HG03159 (cell line): Measurements from ENCODE around the gene INSC.
A peak's percentile ranks its signal among the peaks of the same experiment; 100 is the strongest.

Experiments used
- ATAC-seq: cut with Tn5 transposase; IDR thresholded peaks from one replicate; pipeline ENCODE4 v1.9.1; 2021; ENCODE audit warnings: mild to moderate bottlenecking, moderate library complexity; ENCODE audit not compliant: unreplicated experiment

The INSC gene

DNA sequence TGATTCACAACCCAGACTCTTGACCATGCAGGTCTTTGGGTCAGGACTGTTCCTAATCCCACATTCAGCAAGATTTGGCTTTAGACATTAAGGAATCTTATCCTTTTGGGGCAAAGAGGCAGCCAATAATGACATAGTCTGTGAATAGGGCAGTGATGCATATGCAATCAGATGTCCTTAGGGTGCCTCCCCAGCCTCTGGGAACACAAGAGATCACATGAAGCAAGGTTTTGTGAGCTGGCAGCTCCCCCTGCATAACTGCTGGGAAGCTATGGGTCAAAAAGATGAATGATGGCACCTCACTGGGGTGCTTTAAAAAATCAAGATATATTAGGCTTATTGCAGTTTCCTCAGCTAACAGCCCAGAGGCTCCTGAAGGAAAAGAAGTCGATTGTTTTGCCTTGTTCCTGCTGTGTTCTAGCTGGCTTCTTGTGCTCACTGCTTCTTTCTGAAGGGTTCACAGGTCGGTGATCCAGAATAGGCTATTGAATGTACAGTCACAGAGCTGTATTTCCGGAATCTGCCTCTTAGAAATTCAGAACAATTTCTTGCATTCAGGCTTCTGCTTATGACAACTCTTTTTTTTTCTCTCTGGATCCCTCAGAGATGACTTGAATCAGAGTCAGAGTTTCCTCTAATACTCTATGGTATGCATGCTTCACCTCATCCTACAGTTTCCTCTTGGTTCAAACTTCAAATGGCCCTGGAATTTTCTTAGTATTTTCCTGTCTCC, 31.7 kb downstream of the INSC start:
- ATAC-seq = no peak

DNA sequence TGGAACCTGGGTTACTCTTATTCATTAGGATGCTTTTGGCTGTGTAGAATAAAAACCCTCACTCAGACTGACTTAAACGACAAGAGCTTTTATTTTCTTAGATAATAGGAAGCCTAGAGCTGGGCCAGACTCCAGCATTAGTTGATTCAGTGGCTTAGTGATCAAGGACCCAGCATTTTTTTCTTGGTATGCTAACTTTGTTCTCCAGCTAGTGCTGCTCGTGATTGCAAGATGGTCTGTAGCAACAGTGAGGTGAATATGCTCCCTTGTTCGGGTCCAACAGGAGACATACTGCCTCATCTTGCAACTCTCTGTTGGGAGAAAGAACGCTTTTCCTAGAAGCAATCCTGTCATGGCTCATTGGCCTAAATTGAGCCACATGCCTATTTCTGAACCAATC, 33.4 kb downstream of the INSC start:
- ATAC-seq = no peak

- ATAC-seq = no peak
Observed at GRCh38 chr11:15149050-15149449, 34.3 kb downstream of the INSC start.

- no peak for ATAC-seq
Observed at GRCh38 chr11:15150507-15150906, 35.8 kb downstream of the INSC start.

- ATAC-seq = no peak
Observed at GRCh38 chr11:15153231-15153630, 38.5 kb downstream of the INSC start.

DNA sequence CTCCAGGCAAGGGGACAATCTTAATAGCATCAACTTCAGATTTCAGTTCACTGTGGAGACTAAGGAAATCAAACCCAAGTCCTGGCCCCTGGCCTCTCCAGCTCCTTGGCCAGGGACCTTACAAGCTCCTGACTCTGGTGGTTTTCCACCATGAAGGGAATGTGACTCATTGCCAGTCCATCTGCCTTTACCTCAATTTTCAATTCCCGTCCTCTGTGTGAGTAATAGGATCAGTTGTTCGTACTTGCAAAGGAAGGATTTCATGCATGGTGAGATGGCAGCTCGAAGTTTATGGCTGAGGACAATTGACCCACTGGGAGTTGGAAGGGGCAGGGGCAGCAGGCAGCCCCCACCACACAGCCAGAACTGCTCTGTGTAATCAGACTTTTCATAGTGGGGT, 42.5 kb downstream of the INSC start:
- ATAC-seq = no peak

DNA sequence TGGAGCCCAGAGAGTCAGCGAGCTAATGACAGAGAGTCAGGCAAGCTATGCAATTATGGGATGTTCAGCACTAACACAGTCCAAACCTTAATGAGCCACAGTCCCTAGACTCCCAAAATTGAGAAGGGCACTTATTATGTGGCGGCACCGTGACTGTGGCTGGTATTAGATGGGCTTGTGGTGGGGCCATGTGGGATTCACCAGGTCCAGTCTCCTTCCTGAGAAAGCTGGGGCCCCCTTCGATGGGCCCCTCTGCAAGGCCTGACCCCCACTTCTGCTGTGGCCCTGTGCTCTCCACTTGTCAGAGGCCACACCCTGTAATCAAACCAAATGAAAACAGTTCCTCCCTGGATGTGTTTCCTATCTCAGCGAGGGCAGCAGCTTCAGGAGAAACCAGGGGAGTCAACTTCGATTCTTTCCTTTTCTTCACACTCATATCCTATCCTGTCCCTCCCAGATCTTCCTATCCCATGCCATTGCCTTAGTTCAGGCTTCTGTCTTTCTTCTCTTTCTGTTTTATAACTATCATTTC, 42.9 kb downstream of the INSC start:
- no peak for ATAC-seq

GRCh38 chr11:15158351-15159015, 43.8 kb downstream of the INSC start:
- no peak for ATAC-seq

DNA sequence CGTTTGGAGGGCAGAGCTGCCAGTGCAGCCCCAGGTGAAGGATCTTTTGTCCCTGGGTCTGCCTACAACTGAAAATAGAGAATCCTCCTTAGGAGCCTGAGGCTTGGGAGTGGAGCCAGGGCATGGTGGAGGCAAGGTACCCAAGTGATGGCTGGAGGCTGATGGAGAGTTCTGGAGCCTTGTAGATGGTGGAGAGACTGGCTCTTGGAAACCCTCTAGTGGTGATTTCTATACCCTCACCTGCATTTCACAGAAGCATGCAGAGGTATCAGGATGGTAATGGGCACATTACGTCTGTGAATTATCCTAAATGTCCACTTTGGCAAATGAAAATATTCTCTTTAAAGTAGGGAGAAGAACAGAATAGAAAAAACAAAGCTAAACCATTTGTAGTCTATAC, 44.4 kb downstream of the INSC start:
- ATAC-seq = peak; percentile 86

- ATAC-seq = no peak
Observed at GRCh38 chr11:15161790-15162189, 47.1 kb downstream of the INSC start.

DNA sequence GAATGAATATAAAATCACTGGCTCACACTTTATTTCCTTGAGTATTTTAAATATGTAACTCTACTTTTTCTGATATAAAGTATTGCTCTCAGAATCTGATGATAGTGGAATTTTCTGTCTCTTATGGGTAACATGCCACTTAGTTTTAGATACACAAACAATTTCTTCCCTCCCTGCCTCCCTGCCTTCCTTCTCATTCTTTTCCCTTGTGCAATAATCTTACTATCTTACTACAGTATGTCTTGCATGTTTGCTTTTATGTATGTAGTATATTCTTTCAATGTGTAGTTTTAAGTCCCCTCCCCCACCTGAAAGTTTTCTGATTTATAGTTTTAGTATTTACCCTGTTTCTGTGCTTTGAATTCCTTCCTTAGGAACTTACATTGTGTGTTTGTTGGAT, 48.4 kb downstream of the INSC start:
- ATAC-seq = no peak

- ATAC-seq = no peak
Observed at GRCh38 chr11:15166204-15166603, 51.5 kb downstream of the INSC start.

DNA sequence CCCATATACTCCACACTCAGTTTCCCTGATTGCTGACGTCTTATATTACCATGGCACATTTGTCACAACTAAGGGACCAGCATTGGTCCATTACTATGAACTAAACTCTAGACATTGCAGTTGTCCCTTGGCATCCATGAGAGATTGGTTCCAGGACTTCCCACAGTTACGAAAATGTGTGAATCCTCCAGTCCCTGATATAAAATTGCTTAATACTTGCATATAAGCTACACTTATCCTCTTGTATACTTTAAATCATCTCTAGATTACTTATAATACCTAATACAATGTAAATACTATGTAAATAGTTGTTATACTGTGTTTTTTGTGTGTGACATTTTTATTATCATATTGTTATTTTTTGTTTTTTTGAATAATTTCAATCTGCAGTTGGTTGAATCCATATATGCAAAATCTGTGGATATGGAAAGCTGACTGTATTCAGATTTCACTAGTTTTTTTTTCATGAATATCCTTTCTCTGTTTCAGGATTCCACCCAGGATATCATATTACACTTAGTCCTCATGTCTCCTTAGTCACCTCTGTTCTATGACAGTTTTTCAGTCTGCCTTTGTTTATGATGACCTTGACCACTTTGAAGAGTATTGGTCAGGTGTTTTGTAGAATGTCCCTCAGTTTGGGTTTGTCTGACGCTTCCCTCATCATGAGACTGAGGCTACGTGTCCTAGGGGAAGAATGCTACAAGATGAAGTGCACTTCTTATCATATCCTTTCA, 55.3 kb downstream of the INSC start:
- no peak for ATAC-seq

- no peak for ATAC-seq
Observed at GRCh38 chr11:15170698-15171097, 56.0 kb downstream of the INSC start.

DNA sequence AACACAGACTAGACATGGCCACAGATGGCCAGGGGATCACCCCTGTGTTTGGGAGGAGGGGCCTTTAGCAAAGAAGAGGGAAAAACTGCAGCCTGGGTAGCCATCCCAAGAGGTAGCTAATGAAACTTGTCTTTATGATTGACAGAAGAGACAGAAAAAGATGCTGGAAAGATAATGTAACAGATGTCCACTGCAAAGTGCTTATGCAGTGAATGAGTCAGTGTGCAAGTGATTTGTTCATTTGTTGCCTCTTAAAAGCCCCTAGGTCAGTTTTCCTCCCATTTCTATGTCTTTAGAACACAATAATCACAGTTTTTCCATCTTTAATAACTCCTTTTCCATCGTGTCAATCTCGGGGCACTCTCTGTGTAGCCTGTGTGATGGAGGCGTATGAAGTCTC, 57.2 kb downstream of the INSC start:
- no peak for ATAC-seq

DNA sequence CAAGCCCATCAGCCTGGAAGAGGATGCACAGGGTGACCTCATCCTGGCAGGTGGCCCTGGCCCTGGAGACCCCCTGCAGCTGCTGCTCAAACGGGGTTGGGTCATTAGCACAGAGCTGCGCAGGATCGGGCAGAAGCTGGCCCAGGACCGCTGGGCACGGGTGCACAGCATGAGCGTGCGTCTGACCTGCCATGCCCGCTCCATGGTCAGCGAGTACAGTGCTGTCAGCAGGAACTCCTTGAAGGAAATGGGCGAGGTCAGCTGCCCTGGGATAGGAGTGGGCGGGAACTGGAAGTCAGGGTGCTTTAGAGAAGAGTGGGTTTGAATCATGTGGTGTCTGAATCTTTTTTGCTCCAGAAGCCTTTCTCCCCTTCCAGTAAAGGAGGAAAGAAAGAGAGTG, 61.1 kb downstream of the INSC start:
- no peak for ATAC-seq

DNA sequence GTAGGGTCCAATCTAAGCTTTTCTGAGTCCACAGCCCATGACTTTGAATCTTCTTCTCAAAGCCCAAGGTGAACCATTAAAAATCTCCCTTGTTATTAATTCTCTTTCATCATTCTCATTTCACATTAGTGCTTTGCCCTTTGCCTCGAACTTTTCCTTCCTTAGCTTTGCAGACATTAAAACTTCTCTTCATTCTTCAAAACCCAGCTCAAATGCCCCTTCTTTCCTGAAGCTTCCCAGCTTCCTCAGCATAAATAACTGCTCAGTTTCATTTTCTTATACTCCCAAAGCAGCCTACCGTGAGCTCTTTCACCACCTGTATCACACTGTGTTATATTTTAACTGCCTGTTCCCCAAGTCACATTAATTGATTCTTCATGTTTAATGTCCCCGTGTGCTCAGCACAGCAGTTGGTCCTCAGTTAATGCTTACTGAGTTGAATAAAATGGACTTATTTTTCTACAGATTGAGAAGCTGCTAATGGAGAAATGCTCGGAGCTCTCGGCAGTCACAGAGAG, 62.0 kb downstream of the INSC start:
- ATAC-seq = no peak

DNA sequence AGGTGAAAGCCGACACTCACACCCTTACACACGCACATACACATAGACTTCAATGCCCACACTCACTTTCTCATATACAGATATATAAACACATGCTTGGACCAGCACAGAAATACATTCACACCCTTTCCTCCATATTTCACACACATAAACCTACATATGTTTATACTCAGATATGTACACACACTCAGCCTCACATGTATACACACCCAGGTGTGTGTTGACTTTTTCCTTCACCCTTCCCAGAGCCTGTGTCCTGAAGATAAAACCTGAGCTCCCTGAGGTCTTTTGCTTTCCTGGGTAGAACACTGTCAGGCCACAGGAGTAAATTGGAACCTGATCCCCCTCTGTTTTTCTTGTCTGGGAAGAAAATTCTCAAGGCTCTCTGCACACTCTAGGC, 62.8 kb downstream of the INSC start:
- ATAC-seq = no peak

DNA sequence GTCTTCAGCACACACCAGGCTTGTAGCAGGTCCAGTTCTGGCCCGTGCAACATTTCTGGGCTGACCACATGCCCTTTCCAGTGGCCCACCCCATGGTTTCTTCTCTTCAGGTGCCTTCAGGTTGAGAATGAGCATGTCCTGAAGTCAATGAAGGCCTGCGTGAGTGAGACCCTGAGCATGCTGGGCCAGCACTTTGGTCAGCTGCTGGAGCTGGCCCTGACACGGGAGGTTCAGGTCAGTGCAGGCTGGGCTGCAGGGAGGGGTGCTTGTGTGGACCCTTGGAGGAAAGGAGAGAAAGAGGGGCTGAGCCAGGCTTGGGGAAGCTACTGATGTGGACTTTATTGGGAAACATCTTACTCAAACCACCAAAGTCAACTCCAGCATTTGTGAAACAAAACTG, 63.5 kb downstream of the INSC start:
- no peak for ATAC-seq

- no peak for ATAC-seq
Observed at GRCh38 chr11:15179167-15179566, 64.4 kb downstream of the INSC start.

DNA sequence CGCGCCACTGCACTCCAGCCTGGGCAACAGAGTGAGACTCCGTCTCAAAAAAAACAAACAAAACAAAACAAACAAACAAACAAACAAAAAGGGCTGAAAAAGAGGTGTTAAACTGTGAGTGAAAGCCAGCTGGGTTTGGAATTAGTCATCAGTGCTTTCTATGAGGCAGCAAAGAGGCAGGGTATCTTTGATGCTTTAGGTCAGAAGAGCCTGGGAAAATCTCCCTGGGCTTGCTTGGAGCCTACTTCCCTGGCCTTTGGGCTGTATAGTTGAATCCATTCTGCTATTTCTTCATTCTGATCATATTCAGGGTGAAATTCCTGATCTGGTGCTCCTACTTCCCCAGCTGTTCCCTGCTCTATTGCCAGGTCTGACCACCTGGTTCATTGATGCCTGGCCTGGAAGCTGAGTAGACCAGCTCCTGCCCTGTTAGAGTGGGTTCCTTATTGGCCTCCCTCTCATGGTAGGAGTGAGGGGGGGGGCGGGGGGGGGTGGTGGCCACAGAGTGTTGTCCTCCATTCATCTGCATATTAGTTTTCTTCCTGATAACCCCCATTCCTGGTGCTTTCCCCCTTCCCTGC, 65.6 kb downstream of the INSC start:
- peak; percentile 68 for ATAC-seq
